Upper lobe of left lung (tissue), 4 donors: ENCODE measurements around the gene TIMMDC1.

Experiments used
- CTCF ChIP-seq, 6 experiments: fragments of 450-650 bp in 4 of 6; fragments of 200-600 bp in 2 of 6; sonication (generic) in 2 of 6; IDR thresholded peaks; one replicate each; pipeline ENCODE4 v1.5.1; 2016 to 2019; ENCODE audit warnings: antibody characterized with exemption in 6 of 6
- EP300 ChIP-seq, 4 donors: sonication (generic); formaldehyde crosslinking; IDR thresholded peaks; one replicate each; pipeline ENCODE4 v1.5.1; 2017; ENCODE audit warnings: antibody characterized with exemption in 4 of 4, control low read depth in 2 of 4
- POLR2A ChIP-seq, 4 donors: fragments of 450-650 bp; IDR thresholded peaks; one replicate each; pipeline ENCODE4 v1.5.1; 2016 to 2017; ENCODE audit warnings: antibody characterized with exemption in 4 of 4, mild to moderate bottlenecking in 2 of 4
- POLR2AphosphoS5 ChIP-seq, 2 donors: sonication (generic); formaldehyde crosslinking; IDR thresholded peaks; one replicate each; pipeline ENCODE4 v1.5.1; 2017; ENCODE audit warnings: antibody characterized with exemption in 2 of 2

- TF ChIP-seq CTCF (IDR thresholded peaks at IDR 0.05) (no peak), POLR2A (IDR thresholded peaks at IDR 0.05) (no peak), POLR2AphosphoS5 (IDR thresholded peaks at IDR 0.05) (no peak), EP300 (IDR thresholded peaks at IDR 0.05) (no peak)
Observed at GRCh38 chr3:119500265-119500664, 1.9 kb downstream of the TIMMDC1 start.
